Fibroblast of villous mesenchyme (primary cell): Measurements from ENCODE around the gene UVRAG. TPM values are rescaled to one million over a fixed set of nuclear protein-coding genes. Genes with fewer than 3 reads are reported as not detected.

Source experiments
- DNase-seq: peaks from one replicate; pipeline ENCODE4 v3.0.0-alpha.2; 2010; ENCODE audit warnings: low read depth
- H3K4me3 ChIP-seq: 2 replicates; pipeline ENCODE4 v1.5.1; 2011; ENCODE audit warnings: low read depth, mild to moderate bottlenecking, low read length
- CTCF ChIP-seq: IDR thresholded peaks from 2 replicates; pipeline ENCODE4 v1.5.1; 2012; ENCODE audit warnings: low read depth, mild to moderate bottlenecking, low read length; ENCODE audit not compliant: insufficient read depth
- total RNA-seq: library from RNA; depleted of rRNA; stranded (reverse); fragments of >200 nt; gene quantifications from 2 replicates; pipeline ENCODE4 v1.2.3, GENCODE V29; 2012

The UVRAG gene
- total RNA-seq, 1 donor: 37.1 TPM

- no peak for DNase-seq
- H3K4me3 ChIP-seq: no peak overlapping the region
- no peak for TF ChIP-seq CTCF
Observed at GRCh38 chr11:76181371-76181770, 366.4 kb downstream of the UVRAG start.

- TF ChIP-seq CTCF: no peak
- H3K4me3 ChIP-seq: no peak overlapping the region
- DNase-seq: peak; percentile 73
Observed at GRCh38 chr11:76184551-76184993, 369.6 kb downstream of the UVRAG start.

- DNase-seq: no peak
- no peak for TF ChIP-seq CTCF
- H3K4me3 ChIP-seq: no peak overlapping the region
Observed at GRCh38 chr11:76185511-76185910, 370.5 kb downstream of the UVRAG start.

GRCh38 chr11:76185931-76186401 lies 371.0 kb downstream of the UVRAG start:
- H3K4me3 ChIP-seq: no peak overlapping the region
- no peak for TF ChIP-seq CTCF
- DNase-seq: peak; percentile 38

GRCh38 chr11:76186776-76187279 lies 371.8 kb downstream of the UVRAG start:
- no peak for DNase-seq

GRCh38 chr11:76188873-76189272 lies 373.9 kb downstream of the UVRAG start:
- no peak overlapping the region for H3K4me3 ChIP-seq
- DNase-seq: no peak
- TF ChIP-seq CTCF: no peak

More at GRCh38 chr11:76186776-76187279, 371.8 kb downstream of the UVRAG start:
- no peak overlapping the region for H3K4me3 ChIP-seq
- TF ChIP-seq CTCF: no peak

GRCh38 chr11:76189682-76190081 lies 374.7 kb downstream of the UVRAG start:
- H3K4me3 ChIP-seq: no peak overlapping the region

More at GRCh38 chr11:76189682-76190081, 374.7 kb downstream of the UVRAG start:
- no peak for DNase-seq
- no peak for TF ChIP-seq CTCF
